Natural killer cell (primary cell): ENCODE data around the gene RNF126. TPM values are rescaled to one million over a fixed set of nuclear protein-coding genes. Genes with fewer than 3 reads are reported as not detected.
A peak's percentile ranks its signal among the peaks of the same experiment; 100 is the strongest.

Source experiments
- ATAC-seq, 3 donors: fragments of 150-1000 bp in 2 of 3; fragments of 200-7000 bp in 1 of 3; cut with Tn5 transposase; 1 replicate in 1 of 3; 2 replicates in 2 of 3; pipeline ENCODE4 v1.10.0; 2021; ENCODE audit warnings: mild to moderate bottlenecking in 2 of 3, moderate library complexity in 2 of 3
- DNase-seq, 2 donors: peaks; one replicate each; pipeline versions ENCODE4 v3.0.0 to v3.0.0-alpha.2; 2013 to 2021; ENCODE audit warnings: mixed read lengths in 1 of 2
- H3K27ac ChIP-seq: one replicate; pipeline ENCODE4 v1.5.1; 2013; ENCODE audit warnings: mild to moderate bottlenecking, low read length
- H3K27me3 ChIP-seq: one replicate; pipeline ENCODE4 v1.6.1; 2013; ENCODE audit warnings: low read length; ENCODE audit not compliant: control insufficient read depth, insufficient read depth
- H3K36me3 ChIP-seq: one replicate; pipeline ENCODE4 v1.6.1; 2013; ENCODE audit warnings: low read length; ENCODE audit not compliant: control insufficient read depth, insufficient read depth
- H3K4me1 ChIP-seq: one replicate; pipeline ENCODE4 v1.6.1; 2013; ENCODE audit warnings: low read length; ENCODE audit not compliant: control insufficient read depth, insufficient read depth
- H3K4me3 ChIP-seq: one replicate; pipeline ENCODE4 v1.5.1; 2013; ENCODE audit warnings: low read length
- H3K9me3 ChIP-seq: one replicate; pipeline ENCODE4 v1.6.1; 2013; ENCODE audit warnings: low read length; ENCODE audit not compliant: control insufficient read depth, insufficient read depth
- H3K27ac Mint-ChIP-seq, 2 donors: one replicate each; pipeline ENCODE4 v1.8.0; 2022; ENCODE audit warnings: mild to moderate bottlenecking in 2 of 2, mixed read lengths in 2 of 2, moderate library complexity in 1 of 2
- H3K27me3 Mint-ChIP-seq, 2 donors: one replicate each; pipeline ENCODE4 v1.8.0; 2022; ENCODE audit warnings: low read depth in 2 of 2, mixed read lengths in 2 of 2
- H3K36me3 Mint-ChIP-seq: one replicate; pipeline ENCODE4 v1.8.0; 2022; ENCODE audit warnings: mixed read lengths
- H3K4me1 Mint-ChIP-seq, 2 donors: one replicate each; pipeline ENCODE4 v1.8.0; 2022; ENCODE audit warnings: mixed read lengths in 2 of 2
- H3K4me3 Mint-ChIP-seq: one replicate; pipeline ENCODE4 v1.8.0; 2022; ENCODE audit warnings: mild to moderate bottlenecking, moderate library complexity, mixed read lengths
- H3K9me3 Mint-ChIP-seq, 2 donors: one replicate each; pipeline ENCODE4 v1.8.0; 2022; ENCODE audit warnings: mixed read lengths in 2 of 2
- WGBS: methylation state at CpG from one replicate; pipeline ENCODE4 v1.1.7; 2013; ENCODE audit warnings: missing lambda C conversion rate; ENCODE audit not compliant: insufficient coverage; 5-methylcytosine and 5-hydroxymethylcytosine counted together
- intact Hi-C: fragments of 100-400 bp; cut with micrococcal nuclease; formaldehyde crosslinking; loops from one replicate; pipeline ENCODE4 v1.14.2; 2022
- total RNA-seq, 4 donors: library from RNA; stranded (reverse); fragments of 120-200 nt in 1 of 4; gene quantifications; one replicate each; pipeline versions ENCODE4 v1.2.3 to v1.2.4, GENCODE V29; 2013 to 2022
- TF ChIP-seq, protein P1 (sequence below): fragments of 200-600 bp; IDR thresholded peaks from one replicate; pipeline ENCODE4 v1.8.0; 2022; ENCODE audit warnings: antibody characterized with exemption

RNF126 gene
- total RNA-seq, 3 donors from 2014 or later (not counting 1 experiment from before 2014, with no cell fraction given) = 119 to 149 (median 146) TPM

DNA sequence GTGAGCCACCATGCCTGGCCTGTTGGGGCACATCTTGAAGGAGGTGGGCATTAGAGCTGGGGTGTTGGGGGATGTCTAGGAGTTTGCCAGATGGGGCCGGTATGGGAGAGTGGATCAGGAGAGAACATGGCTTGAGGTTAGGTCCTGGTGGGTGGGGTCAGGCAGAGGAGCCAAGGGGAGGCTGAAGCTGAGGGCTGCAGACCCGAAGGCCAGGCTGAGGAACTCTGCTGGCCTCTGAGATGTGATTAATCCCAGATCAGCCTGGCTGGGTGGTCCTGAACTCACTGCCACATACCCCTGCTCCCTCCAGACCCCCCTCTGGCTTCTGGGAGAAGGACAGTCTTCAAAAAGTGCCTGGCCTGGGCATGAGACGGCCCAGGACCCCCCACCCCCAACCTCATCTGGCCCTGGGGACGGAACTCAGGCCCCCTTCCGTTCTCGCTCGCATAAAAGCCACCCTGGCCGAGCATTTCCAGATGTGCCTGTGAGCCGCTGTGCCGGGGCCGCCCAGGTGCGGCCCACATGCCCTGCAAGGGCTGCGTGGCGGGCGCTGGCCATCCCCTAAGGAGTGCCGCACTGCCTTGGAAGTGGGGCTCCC lies 15.9 kb upstream of the RNF126 start:
- Mint-ChIP-seq H3K4me1 (peaks cover 5 to 13% of the 10 kb centered on the region in 2 donors), H3K27ac (peak overlapping the region in 1 of 2 donors; percentile 24), H3K27me3 (peaks cover 0 to 8% of the 10 kb centered on the region in 2 donors), H3K4me3 (peak overlapping the region; percentile 45), H3K9me3 (no peaks in the 10 kb centered on the region), H3K36me3 (no peaks in the 10 kb centered on the region)
- intact Hi-C loops = no loop called here
- H3K9me3 ChIP-seq = no peaks in the 10 kb centered on the region
- H3K36me3 ChIP-seq = no peaks in the 10 kb centered on the region
- peaks cover 23% of the 10 kb centered on the region for H3K27me3 ChIP-seq
- DNase-seq (no peak), ATAC-seq (no peak)
- TF ChIP-seq, protein P1, sequence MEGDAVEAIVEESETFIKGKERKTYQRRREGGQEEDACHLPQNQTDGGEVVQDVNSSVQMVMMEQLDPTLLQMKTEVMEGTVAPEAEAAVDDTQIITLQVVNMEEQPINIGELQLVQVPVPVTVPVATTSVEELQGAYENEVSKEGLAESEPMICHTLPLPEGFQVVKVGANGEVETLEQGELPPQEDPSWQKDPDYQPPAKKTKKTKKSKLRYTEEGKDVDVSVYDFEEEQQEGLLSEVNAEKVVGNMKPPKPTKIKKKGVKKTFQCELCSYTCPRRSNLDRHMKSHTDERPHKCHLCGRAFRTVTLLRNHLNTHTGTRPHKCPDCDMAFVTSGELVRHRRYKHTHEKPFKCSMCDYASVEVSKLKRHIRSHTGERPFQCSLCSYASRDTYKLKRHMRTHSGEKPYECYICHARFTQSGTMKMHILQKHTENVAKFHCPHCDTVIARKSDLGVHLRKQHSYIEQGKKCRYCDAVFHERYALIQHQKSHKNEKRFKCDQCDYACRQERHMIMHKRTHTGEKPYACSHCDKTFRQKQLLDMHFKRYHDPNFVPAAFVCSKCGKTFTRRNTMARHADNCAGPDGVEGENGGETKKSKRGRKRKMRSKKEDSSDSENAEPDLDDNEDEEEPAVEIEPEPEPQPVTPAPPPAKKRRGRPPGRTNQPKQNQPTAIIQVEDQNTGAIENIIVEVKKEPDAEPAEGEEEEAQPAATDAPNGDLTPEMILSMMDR = no peak
- H3K27ac ChIP-seq = no peak overlapping the region
- 97% methylated on average over 16 of the region's 16 CpGs for WGBS
- H3K4me1 ChIP-seq = peaks cover 26% of the 10 kb centered on the region
- no peak overlapping the region for H3K4me3 ChIP-seq

DNA sequence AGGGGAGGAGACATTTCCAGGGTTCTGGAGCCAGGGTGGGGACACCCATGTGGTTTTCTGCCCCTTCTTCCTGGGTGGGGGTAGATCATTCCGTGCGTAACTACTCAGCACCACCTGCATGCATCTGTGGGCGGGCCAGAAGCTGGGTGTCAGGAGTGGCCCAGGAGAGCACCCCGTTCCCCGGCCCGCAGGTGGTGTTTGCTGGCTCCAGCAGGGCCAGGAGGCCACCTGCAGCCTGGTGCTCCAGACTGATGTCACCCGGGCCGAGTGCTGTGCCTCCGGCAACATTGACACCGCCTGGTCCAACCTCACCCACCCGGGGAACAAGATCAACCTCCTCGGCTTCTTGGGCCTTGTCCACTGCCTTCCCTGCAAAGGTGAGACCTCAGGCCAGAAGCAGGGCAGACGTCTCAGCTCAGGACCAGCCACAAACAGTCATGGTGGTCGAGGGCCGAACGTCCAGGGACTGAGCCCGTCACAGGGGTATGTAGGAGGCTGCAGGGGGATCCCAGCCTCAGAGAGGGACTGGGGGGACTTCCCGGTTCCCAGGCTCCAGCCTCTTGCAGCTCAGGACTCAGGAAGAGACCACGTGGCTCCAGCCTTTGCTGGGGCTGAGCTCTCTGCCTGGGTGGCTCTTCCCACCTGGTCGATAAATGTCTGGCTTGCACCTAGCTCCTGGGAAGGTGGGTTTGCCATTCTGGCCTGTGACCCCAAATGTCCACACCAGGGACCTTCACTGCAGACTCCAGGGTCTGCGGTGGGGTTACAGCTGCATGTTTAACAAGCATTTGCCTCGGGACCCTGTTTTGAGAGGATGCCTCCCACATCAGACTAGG lies 14.8 kb upstream of the RNF126 start:
- TF ChIP-seq, protein P1 = no peak
- Histone ChIP-seq H3K27me3 (peaks cover 24% of the 10 kb centered on the region), H3K4me1 (peaks cover 26% of the 10 kb centered on the region), H3K9me3 (no peaks in the 10 kb centered on the region), H3K36me3 (no peaks in the 10 kb centered on the region), H3K4me3 (no peak overlapping the region), H3K27ac (no peak overlapping the region)
- H3K36me3 Mint-ChIP-seq = no peaks in the 10 kb centered on the region
- H3K9me3 Mint-ChIP-seq = no peaks in the 10 kb centered on the region
- intact Hi-C loops = no loop called here
- DNase-seq (no peak), ATAC-seq (no peak)
- H3K4me1 Mint-ChIP-seq = peaks cover 5 to 13% of the 10 kb centered on the region in 2 donors
- whole genome bisulfite sequencing = 76% methylated on average over 22 of the region's 22 CpGs
- peaks cover 0 to 12% of the 10 kb centered on the region in 2 donors for H3K27me3 Mint-ChIP-seq
- no peak overlapping the region for H3K4me3 Mint-ChIP-seq
- no peak overlapping the region for H3K27ac Mint-ChIP-seq

DNA sequence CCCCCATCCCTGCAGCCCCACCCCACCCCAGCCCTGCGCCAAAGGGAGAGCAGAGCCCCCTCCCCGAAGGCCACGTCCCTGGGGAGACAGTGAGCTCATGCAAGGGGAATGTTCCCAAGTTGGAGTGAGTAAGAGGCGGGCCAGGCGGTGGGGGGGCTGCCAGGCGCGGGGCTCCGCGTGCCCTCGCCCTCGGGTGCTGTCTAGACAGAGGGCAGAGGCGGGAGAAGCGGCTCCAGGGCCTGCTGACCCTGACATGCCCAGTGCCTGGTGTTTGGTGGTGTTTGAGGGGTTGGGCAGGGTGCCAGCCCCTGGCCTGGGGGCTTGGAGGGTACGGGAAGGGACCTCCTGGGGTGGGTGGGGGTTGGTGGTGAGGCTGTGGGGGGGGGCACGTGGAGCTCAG lies 14.2 kb upstream of the RNF126 start:
- H3K4me1 ChIP-seq = peaks cover 26% of the 10 kb centered on the region
- no peak overlapping the region for H3K27ac ChIP-seq
- Mint-ChIP-seq H3K4me3 (no peak overlapping the region), H3K27me3 (peaks cover 0 to 12% of the 10 kb centered on the region in 2 donors), H3K9me3 (no peaks in the 10 kb centered on the region), H3K36me3 (no peaks in the 10 kb centered on the region), H3K27ac (no peak overlapping the region), H3K4me1 (peaks cover 5 to 13% of the 10 kb centered on the region in 2 donors)
- no peaks in the 10 kb centered on the region for H3K36me3 ChIP-seq
- H3K27me3 ChIP-seq = peaks cover 24% of the 10 kb centered on the region
- H3K4me3 ChIP-seq = no peak overlapping the region
- H3K9me3 ChIP-seq = no peaks in the 10 kb centered on the region
- TF ChIP-seq, protein P1 = no peak
- ATAC-seq (no peak), DNase-seq (no peak)
- WGBS = 24% methylated on average over 13 of the region's 15 CpGs
- intact Hi-C loops = no loop called here
